Endothelial cell of umbilical vein (primary cell): Measurements from ENCODE around the gene PTGDS. TPM values are rescaled to one million over a fixed set of nuclear protein-coding genes. Genes with fewer than 3 reads are reported as not detected.

Source experiments
- BruUV-seq: library from RNA; stranded (reverse); fragments of 400-500 nt; replicated peaks from 2 replicates; lab custom pipeline; 2021; lab: Mats Ljungman, UMichigan
- CTCF ChIA-PET: fragments of 300-600, 350-600 bp; sonication (Branson Sonifier 250); formaldehyde crosslinking; loops from one replicate; lab custom pipeline; 2021; ENCODE audit warnings: antibody characterized with exemption, inconsistent platforms; lab: Charles Lee
- POLR2A ChIA-PET: fragments of 300-600, 350-600 bp; sonication (Branson Sonifier 250); formaldehyde crosslinking; loops from one replicate; lab custom pipeline; 2021; ENCODE audit warnings: antibody characterized with exemption, inconsistent platforms; lab: Charles Lee
- DNase-seq: peaks from one replicate; pipeline ENCODE4 v3.0.0-alpha.2; 2011; ENCODE audit warnings: low read depth, low spot score
- FAIRE-seq: peaks from 2 replicates; lab custom pipeline; 2011; peaks lifted over from hg19 to GRCh38; lab: Jason Lieb, UNC
- H2AFZ ChIP-seq: 2 replicates; pipeline ENCODE4 v1.6.0; 2012; ENCODE audit warnings: low read depth, low read length, control low read depth, inconsistent platforms
- H3K27ac ChIP-seq: 2 replicates; pipeline ENCODE4 v1.5.1; 2011; ENCODE audit warnings: low read depth, mild to moderate bottlenecking, control low read depth, low read length, moderate library complexity; ENCODE audit not compliant: insufficient read depth
- H3K27me3 ChIP-seq, 2 experiments: 2 replicates each; pipeline versions ENCODE4 v1.6.0 to v1.6.1; 2011; ENCODE audit warnings: low read length in 2 of 2, mixed read lengths in 1 of 2; ENCODE audit not compliant: control insufficient read depth in 2 of 2, insufficient read depth in 2 of 2
- H3K36me3 ChIP-seq, 2 experiments: 2 replicates in 1 of 2; 3 replicates in 1 of 2; pipeline ENCODE4 v1.5.1; 2011; ENCODE audit warnings: low read length in 2 of 2, mild to moderate bottlenecking in 1 of 2, moderate library complexity in 1 of 2; ENCODE audit not compliant: control insufficient read depth in 2 of 2, insufficient read depth in 2 of 2; ENCODE audit errors: extremely low read depth in 1 of 2
- H3K4me1 ChIP-seq: 3 replicates; pipeline ENCODE4 v1.5.1; 2011; ENCODE audit warnings: mild to moderate bottlenecking, low read length; ENCODE audit not compliant: control insufficient read depth, insufficient read depth; ENCODE audit errors: extremely low read depth
- H3K4me2 ChIP-seq: 2 replicates; pipeline ENCODE4 v1.6.1; 2011; ENCODE audit warnings: low read length, control low read depth, mixed read lengths; ENCODE audit not compliant: insufficient read depth
- H3K4me3 ChIP-seq, 3 experiments: fragments of 200-600 bp in 1 of 3; sonication (generic), shearing (Covaris generic) in 1 of 3; replicated peaks in 1 of 3; 2 replicates each; pipeline ENCODE4 v1.5.1; 2011 to 2016; ENCODE audit warnings: control low read depth in 3 of 3, low read length in 3 of 3, mild to moderate bottlenecking in 2 of 3, inconsistent platforms in 1 of 3, low read depth in 1 of 3, moderate library complexity in 1 of 3; ENCODE audit not compliant: insufficient read depth in 1 of 3
- H3K79me2 ChIP-seq: 2 replicates; pipeline ENCODE4 v1.6.0; 2012; ENCODE audit warnings: low read length, inconsistent platforms; ENCODE audit not compliant: control insufficient read depth, insufficient read depth
- H3K9ac ChIP-seq: replicated peaks from 2 replicates; pipeline ENCODE3; 2011; ENCODE audit warnings: low read length, control low read depth; ENCODE audit not compliant: insufficient read depth; ENCODE audit errors: extremely low read depth
- H3K9me1 ChIP-seq: replicated peaks from 3 replicates; pipeline ENCODE4 v1.6.0; 2011; ENCODE audit warnings: mild to moderate bottlenecking, low read length; ENCODE audit not compliant: control insufficient read depth, insufficient read depth; ENCODE audit errors: extremely low read depth
- H3K9me3 ChIP-seq: replicated peaks from 2 replicates; pipeline ENCODE4 v1.5.1; 2012; ENCODE audit warnings: low read length, inconsistent platforms; ENCODE audit not compliant: control insufficient read depth, insufficient read depth
- H4K20me1 ChIP-seq: replicated peaks from 2 replicates; pipeline ENCODE3; 2011; ENCODE audit warnings: mild to moderate bottlenecking, low read length; ENCODE audit not compliant: control insufficient read depth, insufficient read depth; ENCODE audit errors: extremely low read depth
- EZH2 ChIP-seq: IDR thresholded peaks from 2 replicates; pipeline ENCODE4 v1.6.1; 2012; ENCODE audit warnings: borderline replicate concordance, low read depth, mild to moderate bottlenecking, moderate library complexity, low read length, inconsistent platforms; ENCODE audit not compliant: severe bottlenecking
- FOS ChIP-seq: IDR thresholded peaks from 2 replicates; pipeline ENCODE4 v1.6.1; 2011; ENCODE audit warnings: mild to moderate bottlenecking, low read length, moderate library complexity, borderline replicate concordance; ENCODE audit not compliant: insufficient read depth
- GATA2 ChIP-seq: IDR thresholded peaks from 2 replicates; pipeline ENCODE4 v1.7.0; 2011; ENCODE audit warnings: low read depth, mild to moderate bottlenecking, moderate library complexity, mixed read lengths, low read length; ENCODE audit not compliant: insufficient read length, insufficient read depth
- JUN ChIP-seq: IDR thresholded peaks from 2 replicates; pipeline ENCODE4 v1.6.1; 2011; ENCODE audit warnings: borderline replicate concordance, low read depth; ENCODE audit not compliant: insufficient read length, insufficient read depth
- MYC ChIP-seq: IDR thresholded peaks from one replicate; pipeline ENCODE4 v1.6.1; 2011; ENCODE audit warnings: mild to moderate bottlenecking, low read depth, low read length
- POLR2A ChIP-seq: IDR thresholded peaks from 2 replicates; pipeline ENCODE4 v1.6.1; 2012; ENCODE audit warnings: low read depth, mild to moderate bottlenecking, control low read depth, low read length
- POLR2AphosphoS5 ChIP-seq: IDR thresholded peaks from 2 replicates; pipeline ENCODE4 v1.6.1; 2012; ENCODE audit warnings: low read depth, mild to moderate bottlenecking, control low read depth, low read length, moderate library complexity; ENCODE audit not compliant: insufficient read depth
- dilution Hi-C: fragments of 300-500 bp; cut with MboI; formaldehyde crosslinking; loops from one replicate; pipeline ENCODE4 v1.15.0; 2019; ENCODE audit warnings: low sequenced_read_pairs; ENCODE audit not compliant: extremely low pct_ligation_motif_present
- intact Hi-C: fragments of 100-400 bp; cut with micrococcal nuclease; formaldehyde crosslinking; loops from one replicate; pipeline ENCODE4 v1.10.0; 2022
- polyA plus RNA-seq, 4 experiments: library from polyadenylated mRNA; depleted of rRNA in 3 of 4; stranded (reverse) in 3 of 4; unstranded in 1 of 4; fragments of >200 nt; gene quantifications; 2 replicates each; pipeline versions ENCODE4 v1.2.1 to v1.2.3, GENCODE V29; 2011 to 2012; ENCODE audit warnings: missing spikeins in 1 of 4
- total RNA-seq: library from RNA; stranded (reverse); gene quantifications from 2 replicates; pipeline ENCODE4 v1.2.3, GENCODE V29; 2021
- TF ChIP-seq, protein P1 (sequence below): IDR thresholded peaks from 2 replicates; pipeline ENCODE4 v1.6.1; 2011; ENCODE audit not compliant: insufficient read depth, insufficient read length
- TF ChIP-seq, protein P2 (sequence below), 2 donors: IDR thresholded peaks; 1 replicate in 1 of 2; 2 replicates in 1 of 2; pipeline ENCODE4 v1.5.1; 2011; ENCODE audit warnings: low read length in 2 of 2, mild to moderate bottlenecking in 2 of 2, moderate library complexity in 2 of 2, control low read depth in 1 of 2, inconsistent platforms in 1 of 2, low read depth in 1 of 2; ENCODE audit not compliant: insufficient read depth in 1 of 2; ENCODE audit errors: extremely low read depth in 1 of 2

Gene PTGDS
- total and polyA plus RNA-seq, 2 donors (not counting 3 experiments of a cell fraction or from before 2014, with no cell fraction given), result not detected

DNA sequence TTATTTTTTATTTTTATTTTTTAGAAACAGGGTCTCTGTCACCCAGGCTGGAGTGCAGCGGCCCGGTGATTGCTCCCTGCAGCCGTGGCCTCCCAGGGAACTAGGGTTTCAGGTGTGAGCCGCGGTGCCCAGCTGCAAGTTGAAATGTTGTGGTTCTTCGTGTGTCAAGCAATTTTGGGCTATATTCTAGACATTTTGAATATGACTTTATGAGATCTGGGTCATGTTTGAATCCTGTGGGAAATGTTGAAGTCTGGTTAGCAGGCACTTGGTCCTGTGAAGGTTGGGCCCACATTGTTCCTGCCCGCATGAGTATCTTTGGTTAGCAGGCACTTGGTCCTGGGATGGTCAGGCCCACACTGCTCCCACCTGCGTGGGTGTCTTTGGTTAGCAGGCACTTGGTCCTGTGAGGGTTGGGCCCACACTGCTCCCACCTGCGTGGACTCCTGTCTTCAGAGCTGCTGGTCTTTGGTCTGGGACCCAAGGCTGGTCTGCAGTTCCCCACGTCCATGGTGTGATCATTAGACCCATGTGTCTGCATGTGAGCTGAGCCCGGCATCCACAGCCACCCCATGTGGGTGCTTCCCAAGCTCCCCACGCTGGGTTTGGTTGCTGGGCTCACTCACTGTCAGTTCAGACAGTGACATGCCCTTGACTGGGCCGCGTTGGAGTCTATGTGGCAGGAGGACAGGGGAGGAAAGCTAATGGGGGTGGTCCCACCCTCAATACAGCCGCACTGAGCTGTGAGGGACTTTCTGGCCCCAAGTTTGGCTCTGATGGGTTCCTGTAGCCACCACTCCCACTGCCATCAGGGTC is 39.9 kb upstream of the PTGDS start:
- Histone ChIP-seq H3K27me3 (no peaks in the 10 kb centered on the region), H3K4me1 (no peaks in the 10 kb centered on the region), H3K27ac (no peak overlapping the region), H2AFZ (no peak overlapping the region), H3K9me3 (no peaks in the 10 kb centered on the region), H3K4me3 (no peak overlapping the region), H3K9me1 (no peaks in the 10 kb centered on the region), H4K20me1 (no peaks in the 10 kb centered on the region), H3K9ac (no peak overlapping the region), H3K79me2 (peaks cover 9% of the 10 kb centered on the region), H3K36me3 (peaks cover 2 to 28% of the 10 kb centered on the region in 2 experiments), H3K4me2 (no peak overlapping the region)
- TF ChIP-seq POLR2AphosphoS5, result no peak
- TF ChIP-seq, protein P1, sequence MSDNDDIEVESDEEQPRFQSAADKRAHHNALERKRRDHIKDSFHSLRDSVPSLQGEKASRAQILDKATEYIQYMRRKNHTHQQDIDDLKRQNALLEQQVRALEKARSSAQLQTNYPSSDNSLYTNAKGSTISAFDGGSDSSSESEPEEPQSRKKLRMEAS, result no peak
- TF ChIP-seq POLR2A, result no peak
- no peak for TF ChIP-seq FOS
- TF ChIP-seq GATA2, result no peak
- no peak for TF ChIP-seq MYC
- TF ChIP-seq, protein P2, sequence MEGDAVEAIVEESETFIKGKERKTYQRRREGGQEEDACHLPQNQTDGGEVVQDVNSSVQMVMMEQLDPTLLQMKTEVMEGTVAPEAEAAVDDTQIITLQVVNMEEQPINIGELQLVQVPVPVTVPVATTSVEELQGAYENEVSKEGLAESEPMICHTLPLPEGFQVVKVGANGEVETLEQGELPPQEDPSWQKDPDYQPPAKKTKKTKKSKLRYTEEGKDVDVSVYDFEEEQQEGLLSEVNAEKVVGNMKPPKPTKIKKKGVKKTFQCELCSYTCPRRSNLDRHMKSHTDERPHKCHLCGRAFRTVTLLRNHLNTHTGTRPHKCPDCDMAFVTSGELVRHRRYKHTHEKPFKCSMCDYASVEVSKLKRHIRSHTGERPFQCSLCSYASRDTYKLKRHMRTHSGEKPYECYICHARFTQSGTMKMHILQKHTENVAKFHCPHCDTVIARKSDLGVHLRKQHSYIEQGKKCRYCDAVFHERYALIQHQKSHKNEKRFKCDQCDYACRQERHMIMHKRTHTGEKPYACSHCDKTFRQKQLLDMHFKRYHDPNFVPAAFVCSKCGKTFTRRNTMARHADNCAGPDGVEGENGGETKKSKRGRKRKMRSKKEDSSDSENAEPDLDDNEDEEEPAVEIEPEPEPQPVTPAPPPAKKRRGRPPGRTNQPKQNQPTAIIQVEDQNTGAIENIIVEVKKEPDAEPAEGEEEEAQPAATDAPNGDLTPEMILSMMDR (IDR thresholded peaks at IDR 0.05; ENCODE audit: extremely low read depth in 1 of 2, insufficient read depth in 1 of 2, low read depth in 1 of 2, low read length in 2 of 2), result no peak
- no peak for TF ChIP-seq EZH2
- no peak for TF ChIP-seq JUN
- ChIA-PET CTCF (interaction anchor here (0.6 to 1.6 kb wide), 5 partner anchors 10 to 98 kb away, joined by 3 to 6 read pairs (median 3); no protein-coding TSS in a partner anchor), POLR2A (no interaction called here)
- FAIRE-seq (no peak), DNase-seq (no peak)
- BruUV-seq, result no TSS peak
- dilution Hi-C loops, result loop anchor here (25.0 kb wide), 1 partner anchor 125 kb away; the partner anchor contains the start of gene RABL6
- intact Hi-C loops, result loop anchor here (5.0 kb wide), 1 partner anchor 70 kb away; the partner anchor contains the start of gene EDF1
